ENCODE data around the gene WSCD2. TPM values are rescaled to one million over a fixed set of nuclear protein-coding genes. Genes with fewer than 3 reads are reported as not detected.

Gene WSCD2
- total and polyA plus RNA-seq, 7 donors: 0.32 to 10.5 (median 2.6) TPM; not detected in 2

GRCh38 chr12:108181095-108181454 lies 52.0 kb downstream of the WSCD2 start:
- Histone ChIP-seq H3K36me3 (no peaks in the 10 kb centered on the region), H3K9me3 (no peaks in the 10 kb centered on the region), H3K4me1 (peaks cover 0 to 11% (median 5%) of the 10 kb centered on the region in 4 donors), H3K27ac (peak overlapping the region in 1 of 4 donors; percentile 50), H3K27me3 (no peaks in the 10 kb centered on the region), H3K4me3 (no peak overlapping the region)
- no peak for TF ChIP-seq POLR2A (IDR thresholded peaks at IDR 0.05)
- TF ChIP-seq EP300 (IDR thresholded peaks at IDR 0.05): no peak
- TF ChIP-seq CTCF (IDR thresholded peaks at IDR 0.05): no peak
- TF ChIP-seq POLR2AphosphoS5 (IDR thresholded peaks at IDR 0.05): no peak
- 82 to 84% methylated on average over 8 of the region's 8 CpGs for WGBS, 2 donors
- DNase-seq: no peak
- intact Hi-C loops (cut with DNase I): no loop called here

GRCh38 chr12:108182096-108182495 lies 53.0 kb downstream of the WSCD2 start:
- Histone ChIP-seq H3K4me1 (peaks cover 0 to 11% (median 5%) of the 10 kb centered on the region in 4 donors), H3K27me3 (no peaks in the 10 kb centered on the region), H3K27ac (peak overlapping the region in 1 of 4 donors; percentile 50), H3K9me3 (no peaks in the 10 kb centered on the region), H3K36me3 (no peaks in the 10 kb centered on the region), H3K4me3 (no peak overlapping the region)
- WGBS, 2 donors: 73 to 87% methylated on average over 4 of the region's 4 CpGs
- intact Hi-C loops (cut with DNase I): no loop called here
- TF ChIP-seq EP300 (IDR thresholded peaks at IDR 0.05) (no peak), POLR2A (IDR thresholded peaks at IDR 0.05) (no peak), POLR2AphosphoS5 (IDR thresholded peaks at IDR 0.05) (no peak), CTCF (IDR thresholded peaks at IDR 0.05) (no peak)
- no peak for DNase-seq

- Histone ChIP-seq H3K36me3 (no peaks in the 10 kb centered on the region), H3K27ac (peak overlapping the region in 1 of 4 donors; percentile 21), H3K9me3 (no peaks in the 10 kb centered on the region), H3K4me3 (no peak overlapping the region), H3K4me1 (peaks cover 0 to 17% (median 7%) of the 10 kb centered on the region in 4 donors), H3K27me3 (no peaks in the 10 kb centered on the region)
- intact Hi-C loops (cut with DNase I): no loop called here
- DNase-seq: no peak
- whole genome bisulfite sequencing, 2 donors: 84 to 93% methylated on average over 1 of the region's 1 CpG
- TF ChIP-seq POLR2AphosphoS5 (IDR thresholded peaks at IDR 0.05) (no peak), POLR2A (IDR thresholded peaks at IDR 0.05) (no peak), EP300 (IDR thresholded peaks at IDR 0.05) (no peak), CTCF (IDR thresholded peaks at IDR 0.05) (no peak)
These were observed 55.9 kb downstream of the WSCD2 start for GRCh38 chr12:108185002-108185401.

- intact Hi-C loops (cut with DNase I): no loop called here
- Histone ChIP-seq H3K9me3 (no peaks in the 10 kb centered on the region), H3K27ac (no peak overlapping the region), H3K4me3 (no peak overlapping the region), H3K27me3 (no peaks in the 10 kb centered on the region), H3K36me3 (no peaks in the 10 kb centered on the region), H3K4me1 (peaks cover 0 to 23% (median 19%) of the 10 kb centered on the region in 4 donors)
- TF ChIP-seq POLR2AphosphoS5 (IDR thresholded peaks at IDR 0.05) (no peak), CTCF (IDR thresholded peaks at IDR 0.05) (no peak), EP300 (IDR thresholded peaks at IDR 0.05) (no peak), POLR2A (IDR thresholded peaks at IDR 0.05) (no peak)
- WGBS, 2 donors: 80 to 81% methylated on average over 5 of the region's 5 CpGs
- DNase-seq: no peak
These were observed 58.7 kb downstream of the WSCD2 start for GRCh38 chr12:108187831-108188230.

- Histone ChIP-seq H3K27ac (peak overlapping the region; percentile 41 to 78 (median 58)), H3K36me3 (no peaks in the 10 kb centered on the region), H3K4me3 (no peak overlapping the region), H3K27me3 (no peaks in the 10 kb centered on the region), H3K9me3 (no peaks in the 10 kb centered on the region), H3K4me1 (peaks cover 0 to 23% (median 19%) of the 10 kb centered on the region in 4 donors)
- 19 to 54% methylated on average over 3 of the region's 3 CpGs for WGBS, 2 donors
- DNase-seq: peak; percentile 67
- peak in 2 of 4 donors; percentile 24 to 25 for TF ChIP-seq POLR2AphosphoS5 (IDR thresholded peaks at IDR 0.05)
- no peak for TF ChIP-seq POLR2A (IDR thresholded peaks at IDR 0.05)
- no peak for TF ChIP-seq EP300 (IDR thresholded peaks at IDR 0.05)
- peak in 1 of 4 experiments; percentile 40 for TF ChIP-seq CTCF (IDR thresholded peaks at IDR 0.05)
- intact Hi-C loops (cut with DNase I): loop anchor here (2.0 to 10.0 kb wide), 3 partner anchors 62 to 426 kb away; partner anchors contain the start of genes PRDM4 and WSCD2
These were observed 61.4 kb downstream of the WSCD2 start for GRCh38 chr12:108190529-108190928.
